Left renal cortex interstitium (tissue), 4 donors: ENCODE measurements around the gene ADAMTS14. TPM values are rescaled to one million over a fixed set of nuclear protein-coding genes. Genes with fewer than 3 reads are reported as not detected.

Experiments used
- DNase-seq, 4 donors: peaks; one replicate each; pipeline ENCODE4 v3.0.0-alpha.2; 2013; ENCODE audit warnings: low read depth in 4 of 4, low spot score in 2 of 4, missing footprints in 1 of 4
- polyA plus RNA-seq, 4 donors: library from polyadenylated mRNA; unstranded; fragments of 120-200 nt; gene quantifications; one replicate each; pipeline ENCODE4 v1.2.1, GENCODE V29; 2013; ENCODE audit not compliant: insufficient read length in 4 of 4

The ADAMTS14 gene
- polyA plus RNA-seq, 4 donors = 0.96 to 1.6 (median 1.4) TPM

DNA sequence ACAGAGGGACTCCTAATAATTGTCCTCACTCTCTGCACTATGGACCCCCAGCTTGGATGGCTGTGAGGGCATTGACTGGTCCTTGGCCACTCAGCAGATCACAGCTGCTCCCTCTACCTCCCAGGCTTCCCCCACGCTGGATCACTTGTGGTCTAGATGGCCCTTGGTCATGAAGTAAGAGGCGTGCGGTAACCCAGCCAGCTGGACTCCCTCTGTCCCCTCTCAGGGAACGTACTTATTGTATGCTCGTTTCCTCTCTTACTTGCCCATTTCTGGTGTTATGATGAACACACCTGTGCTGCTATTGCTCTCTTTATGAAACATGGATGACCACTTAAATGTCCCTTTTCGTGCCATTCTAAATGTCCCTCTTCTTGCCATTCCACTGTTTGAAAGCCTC lies 19.3 kb downstream of the ADAMTS14 start:
- DNase-seq = no peak

- DNase-seq = no peak
Observed at GRCh38 chr10:70692043-70692603, 19.8 kb downstream of the ADAMTS14 start.

DNA sequence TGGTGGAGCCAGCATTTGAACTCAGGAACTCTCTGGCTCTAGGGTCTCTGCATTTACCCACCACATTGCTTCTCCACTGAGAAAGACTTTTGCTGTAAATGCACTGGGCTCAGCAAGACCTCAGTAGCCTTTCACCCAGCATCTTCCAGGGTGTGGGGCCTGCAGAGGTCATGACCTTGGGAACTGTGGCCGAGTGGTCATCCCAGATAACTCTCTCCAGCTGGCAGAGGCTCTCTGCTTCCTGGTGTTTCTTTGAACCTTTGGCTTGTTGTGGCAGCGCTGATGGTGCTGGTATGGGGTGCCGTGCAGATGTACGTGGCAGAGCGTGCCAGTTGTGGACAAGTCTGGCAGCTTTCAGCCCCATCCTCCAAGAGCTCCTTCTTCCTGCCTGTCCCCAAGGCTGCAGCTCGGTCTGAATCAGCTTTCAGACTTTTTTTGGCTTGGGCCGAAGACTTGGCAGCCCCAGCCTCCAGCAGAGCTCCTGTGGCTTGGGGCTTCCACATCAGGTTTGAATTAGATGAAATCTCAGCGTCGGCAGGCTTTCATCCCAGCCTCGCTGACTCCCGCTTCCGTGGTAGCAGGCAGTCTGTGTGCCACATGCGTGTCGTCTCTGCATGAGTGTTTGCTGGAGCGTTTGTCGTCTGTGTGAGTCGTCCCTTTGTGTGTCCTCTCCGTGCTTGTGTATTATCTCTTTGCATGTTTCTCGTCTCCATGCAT lies 21.5 kb downstream of the ADAMTS14 start:
- DNase-seq = no peak

GRCh38 chr10:70694418-70695141 lies 22.3 kb downstream of the ADAMTS14 start:
- DNase-seq = no peak

GRCh38 chr10:70695241-70696030 lies 23.1 kb downstream of the ADAMTS14 start:
- DNase-seq = no peak

GRCh38 chr10:70698211-70698610 lies 25.9 kb downstream of the ADAMTS14 start:
- no peak for DNase-seq

- no peak for DNase-seq
Observed at GRCh38 chr10:70699063-70699658, 26.9 kb downstream of the ADAMTS14 start.

DNA sequence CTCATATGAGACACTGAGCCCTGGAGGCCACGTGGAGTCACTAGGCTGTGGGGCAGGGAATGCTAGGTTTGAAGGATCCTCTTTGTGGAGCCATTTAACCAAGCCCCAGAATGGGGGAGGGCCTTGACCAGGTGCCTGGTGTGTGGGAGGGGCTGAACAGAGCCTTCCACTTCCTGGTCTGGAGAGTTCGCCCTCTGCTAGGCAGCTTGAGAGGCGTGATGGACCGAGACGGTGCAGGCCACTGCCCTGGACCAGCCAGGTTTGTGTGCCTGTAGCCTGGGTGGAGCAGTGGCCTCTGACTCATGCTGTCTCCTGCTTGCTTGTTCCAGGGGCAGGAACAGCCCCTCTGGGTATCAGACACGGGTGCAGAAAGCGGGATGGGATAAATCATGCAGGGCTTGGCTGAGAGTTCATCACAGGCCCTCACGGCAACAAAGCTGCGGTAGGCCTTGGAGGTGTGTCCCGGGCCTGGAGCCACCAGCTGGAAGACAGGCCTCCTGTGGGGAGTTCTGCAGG lies 27.4 kb downstream of the ADAMTS14 start:
- no peak for DNase-seq

DNA sequence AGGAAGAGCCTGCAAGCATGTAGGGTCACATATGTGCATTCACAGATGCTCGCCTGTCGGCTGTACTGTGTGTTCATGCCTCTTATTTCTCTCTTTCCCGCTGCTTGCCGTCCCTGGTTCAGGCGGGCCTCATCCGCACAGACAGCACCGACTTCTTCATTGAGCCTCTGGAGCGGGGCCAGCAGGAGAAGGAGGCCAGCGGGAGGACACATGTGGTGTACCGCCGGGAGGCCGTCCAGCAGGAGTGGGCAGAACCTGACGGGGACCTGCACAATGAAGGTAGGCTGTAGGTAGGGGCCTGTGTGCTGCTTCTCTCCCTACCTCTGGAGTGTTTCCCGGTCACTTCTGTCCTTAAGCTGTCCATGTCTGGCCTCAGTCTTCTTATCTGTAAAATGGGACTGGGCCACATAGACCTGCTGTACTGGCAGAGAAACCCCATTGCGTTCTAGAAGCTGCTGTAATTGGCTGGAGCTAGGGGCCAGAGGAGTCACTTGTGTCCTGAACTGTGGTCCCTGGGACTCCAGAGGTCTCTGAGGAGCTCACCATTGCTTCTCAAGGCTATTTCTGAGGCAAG lies 30.0 kb downstream of the ADAMTS14 start:
- no peak for DNase-seq

- DNase-seq = no peak
Observed at GRCh38 chr10:70704211-70704610, 31.9 kb downstream of the ADAMTS14 start.

GRCh38 chr10:70705121-70705861 lies 33.0 kb downstream of the ADAMTS14 start:
- DNase-seq = no peak

GRCh38 chr10:70711177-70711576 lies 38.9 kb downstream of the ADAMTS14 start:
- DNase-seq = no peak

DNA sequence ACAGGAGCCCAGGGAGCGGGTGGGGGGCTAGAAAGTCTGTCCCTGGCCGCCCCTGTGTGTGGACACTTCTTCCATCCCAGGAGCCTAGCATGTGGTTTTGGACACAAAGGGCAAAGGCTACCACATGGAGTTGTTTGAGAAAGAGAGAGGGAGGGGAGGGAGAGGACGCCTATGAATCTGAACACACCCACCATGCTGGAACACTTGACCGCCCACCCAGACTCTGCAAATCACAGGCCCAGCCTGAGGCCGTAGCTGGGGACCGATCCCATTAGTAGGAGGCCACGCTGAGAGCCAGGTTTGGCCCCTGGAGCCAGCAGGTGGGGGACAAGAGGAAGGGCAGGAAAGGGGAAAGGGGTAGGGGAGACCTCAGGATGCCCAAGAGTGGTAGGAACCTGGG lies 39.6 kb downstream of the ADAMTS14 start:
- DNase-seq = no peak

DNA sequence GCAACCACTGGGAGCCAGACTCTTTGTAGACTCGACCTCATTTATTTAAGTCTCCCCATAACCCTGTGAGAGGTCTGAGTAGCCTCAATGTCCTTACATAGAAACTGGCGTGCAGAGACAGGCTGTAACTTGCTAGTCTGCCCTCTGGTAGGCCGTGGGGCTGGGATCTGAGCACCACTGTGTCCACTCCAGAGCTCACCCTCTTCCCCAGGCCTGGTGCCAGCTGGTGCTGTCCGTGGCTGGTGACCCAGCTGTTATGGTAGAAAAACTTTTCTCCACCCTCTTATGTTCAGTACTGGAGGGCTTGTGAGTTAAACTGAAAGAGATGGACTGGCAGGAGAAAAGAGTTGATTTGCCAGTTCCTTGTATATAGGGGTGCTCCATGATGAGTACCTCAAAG lies 41.9 kb downstream of the ADAMTS14 start:
- DNase-seq = no peak

GRCh38 chr10:70714951-70715350 lies 42.6 kb downstream of the ADAMTS14 start:
- DNase-seq = no peak

DNA sequence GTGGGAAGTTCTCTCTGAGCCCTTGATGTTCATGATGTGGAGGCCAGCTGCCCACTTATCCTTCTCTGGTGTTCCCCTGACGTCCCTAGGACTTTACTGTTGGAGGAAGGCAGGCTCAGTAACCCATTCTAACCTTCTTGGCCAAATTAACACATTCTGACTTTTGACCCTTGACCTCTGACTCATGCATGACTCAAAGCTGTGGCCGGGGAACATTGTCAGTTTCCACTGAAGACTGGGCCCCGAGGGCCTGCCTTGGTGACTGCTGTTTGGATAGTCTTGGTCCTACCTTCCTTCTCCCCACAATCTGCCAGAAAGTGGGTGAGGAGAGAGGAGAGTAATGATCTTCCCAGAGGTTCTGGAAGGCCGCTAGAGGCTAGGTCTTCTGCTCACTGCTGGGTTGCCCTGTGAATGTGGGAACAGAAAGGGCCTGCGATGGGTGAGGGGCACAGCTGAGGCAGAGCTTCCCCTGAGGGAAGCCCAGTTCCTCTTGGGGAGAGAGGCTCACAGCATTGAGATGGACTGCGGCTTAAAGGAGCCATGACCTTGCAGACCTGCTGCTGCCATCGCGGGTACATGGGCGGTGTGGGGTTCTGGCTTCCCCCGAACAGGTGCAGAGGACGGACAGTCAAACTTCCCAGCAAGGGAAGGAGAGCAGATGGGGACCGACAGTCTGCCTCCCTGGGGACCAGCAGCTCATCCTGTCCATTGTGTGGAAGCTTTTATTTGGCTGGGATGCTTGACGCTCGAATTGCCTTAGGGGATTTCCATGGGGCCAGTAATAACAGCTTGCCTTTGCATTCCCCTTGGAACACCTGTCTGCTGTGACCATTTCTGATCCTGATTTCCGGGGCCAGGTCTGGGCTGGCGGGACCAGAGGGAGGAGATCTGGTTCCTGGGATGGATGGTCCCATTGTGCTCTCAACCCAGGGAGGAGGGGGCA lies 43.8 kb downstream of the ADAMTS14 start:
- DNase-seq = no peak

DNA sequence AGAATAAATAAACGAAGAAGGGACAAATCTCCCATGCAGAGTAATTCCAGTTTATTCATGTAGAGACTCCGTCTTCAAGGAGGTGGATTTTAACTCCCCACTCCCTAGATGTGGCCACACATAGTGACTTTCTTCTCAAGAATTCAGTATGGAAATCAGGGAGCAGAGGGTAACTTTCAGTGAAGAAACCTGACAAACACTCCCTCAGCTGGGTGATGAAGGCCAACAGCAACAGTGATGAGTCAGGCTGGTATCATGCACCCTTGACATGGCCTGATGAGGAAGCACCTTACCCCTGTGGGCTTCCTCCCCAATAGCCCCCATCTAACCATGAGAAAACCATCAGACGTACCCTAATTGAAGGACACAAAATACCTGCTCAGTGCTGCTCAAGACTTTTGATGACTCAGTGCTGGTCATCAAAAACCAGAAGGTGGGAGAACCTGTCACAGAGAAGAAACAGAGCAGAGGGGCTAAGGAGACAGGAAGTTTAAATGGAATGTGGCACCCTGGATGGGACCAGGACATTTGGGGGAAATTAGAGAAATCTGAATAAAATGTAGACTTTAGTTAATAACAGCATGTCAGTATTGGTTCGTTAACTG lies 50.6 kb downstream of the ADAMTS14 start:
- no peak for DNase-seq

- no peak for DNase-seq
Observed at GRCh38 chr10:70723771-70724170, 51.5 kb downstream of the ADAMTS14 start.
